HG02840 (cell line): Measurements from ENCODE around the gene NSD1.
"Not testable (repeated sequence)": the region's sequence is repeated elsewhere in the genome, so short reads cannot be mapped to it uniquely, and the experiment has no call there.

Experiments used
- ATAC-seq: cut with Tn5 transposase; IDR thresholded peaks from one replicate; pipeline ENCODE4 v1.9.1; 2021; ENCODE audit warnings: mild to moderate bottlenecking, moderate library complexity, moderate number of reproducible peaks; ENCODE audit not compliant: unreplicated experiment, low FRiP score

The NSD1 gene

DNA sequence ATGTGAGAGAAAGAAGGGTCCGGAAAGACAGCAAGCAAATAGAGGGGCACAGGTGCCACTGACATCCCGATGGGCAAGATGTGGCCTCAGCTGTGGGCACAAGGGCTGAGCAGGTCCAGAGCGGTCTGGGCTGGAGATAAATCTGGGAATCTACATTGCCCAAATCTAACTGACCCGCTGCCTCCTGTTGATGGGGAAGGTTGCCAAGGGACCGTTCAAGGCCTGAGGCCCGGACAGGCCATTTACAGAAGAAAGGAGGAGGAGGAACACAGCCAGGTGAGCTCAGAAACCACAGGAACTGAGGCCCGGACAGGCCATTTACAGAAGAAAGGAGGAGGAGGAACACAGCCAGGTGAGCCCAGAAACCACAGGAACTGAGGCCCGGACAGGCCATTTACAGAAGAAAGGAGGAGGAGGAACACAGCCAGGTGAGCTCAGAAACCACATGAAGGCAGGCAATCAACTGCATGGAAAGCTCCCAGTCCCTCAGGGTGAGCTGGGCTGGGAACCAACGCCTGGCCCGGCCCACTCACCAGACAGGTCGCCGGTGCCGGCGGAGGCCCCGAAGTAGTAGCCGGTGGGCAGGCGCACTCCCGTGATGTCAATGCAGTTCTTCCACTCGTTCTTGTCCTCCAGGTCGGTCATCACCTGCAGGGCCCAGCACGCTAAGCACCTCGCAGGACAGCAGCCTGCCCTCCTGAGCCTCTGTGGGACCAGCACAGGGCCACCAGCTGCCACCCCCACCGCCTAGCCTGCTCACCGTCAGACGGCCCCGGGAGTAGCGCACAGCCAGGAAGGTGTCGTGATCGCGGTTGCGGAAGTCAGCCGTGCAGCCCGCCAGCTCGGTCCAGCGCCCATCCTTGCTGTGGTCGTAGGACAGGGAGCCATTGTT lies 203.3 kb downstream of the NSD1 start:
- ATAC-seq = no peak

DNA sequence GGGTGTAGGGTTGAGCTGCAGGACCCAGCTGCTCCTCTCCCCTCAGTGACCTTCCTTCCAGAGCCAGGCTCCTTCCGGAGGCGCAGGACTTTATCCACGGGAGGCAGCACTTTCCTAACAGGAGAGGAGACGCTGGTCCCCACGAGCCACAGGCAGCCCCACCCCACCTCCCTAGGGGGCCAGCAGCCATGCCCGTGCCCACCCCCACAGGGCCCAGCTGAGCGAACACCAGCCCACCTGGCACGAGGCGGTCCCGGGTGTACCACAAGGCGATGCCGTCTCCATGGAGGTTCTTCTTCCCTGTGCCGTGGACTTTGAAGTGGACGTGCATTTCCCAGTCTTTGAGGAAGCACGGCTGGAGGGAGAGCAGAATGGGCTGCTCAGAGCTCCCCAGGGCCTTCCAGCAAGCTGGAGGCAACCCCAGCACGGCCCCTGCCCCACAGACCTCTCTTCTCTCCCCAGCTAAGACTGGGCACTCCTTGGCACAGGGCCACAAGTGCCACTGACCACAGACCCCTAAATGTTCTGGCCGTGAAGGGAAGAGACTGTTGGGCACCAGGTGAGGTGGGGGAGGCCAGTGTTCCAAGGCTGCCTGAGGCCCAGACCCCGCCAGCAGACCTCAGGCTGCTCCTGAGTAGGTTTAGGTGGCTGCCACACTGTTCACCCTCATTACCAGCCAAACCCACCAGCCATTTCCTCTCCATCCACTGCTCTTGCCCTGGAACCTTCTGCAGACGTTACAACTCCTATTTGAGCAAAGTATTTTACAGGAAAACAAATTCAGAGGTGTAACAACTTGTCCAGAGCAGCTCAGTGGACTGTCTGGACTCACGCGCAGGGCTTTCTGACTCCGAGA lies 204.9 kb downstream of the NSD1 start:
- ATAC-seq = no peak

DNA sequence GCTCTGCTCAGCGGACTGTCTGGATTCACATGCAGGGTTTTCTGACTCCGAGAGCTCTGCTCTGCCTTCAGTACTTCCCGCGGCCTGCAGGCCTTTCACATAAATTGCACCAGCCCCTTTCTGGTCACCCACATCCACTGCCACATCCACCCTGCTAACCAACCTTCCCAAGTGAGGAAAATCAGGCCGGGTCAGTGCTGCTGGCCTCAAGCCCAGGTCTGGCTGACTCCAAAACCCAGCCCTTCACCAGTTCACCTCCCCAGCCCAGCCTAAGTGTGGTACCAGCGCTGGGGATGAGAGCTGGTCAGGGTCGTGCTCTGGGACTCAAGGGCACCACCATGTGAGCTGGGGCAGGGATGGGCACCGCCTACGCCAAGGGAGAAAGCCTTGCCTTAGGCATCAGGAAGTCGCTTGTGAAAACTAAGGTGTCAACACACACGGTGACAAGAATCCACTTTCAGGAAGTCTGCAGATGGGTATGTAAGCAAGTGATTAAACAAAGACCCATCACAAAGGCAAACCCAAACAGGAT lies 205.6 kb downstream of the NSD1 start:
- ATAC-seq = no peak

DNA sequence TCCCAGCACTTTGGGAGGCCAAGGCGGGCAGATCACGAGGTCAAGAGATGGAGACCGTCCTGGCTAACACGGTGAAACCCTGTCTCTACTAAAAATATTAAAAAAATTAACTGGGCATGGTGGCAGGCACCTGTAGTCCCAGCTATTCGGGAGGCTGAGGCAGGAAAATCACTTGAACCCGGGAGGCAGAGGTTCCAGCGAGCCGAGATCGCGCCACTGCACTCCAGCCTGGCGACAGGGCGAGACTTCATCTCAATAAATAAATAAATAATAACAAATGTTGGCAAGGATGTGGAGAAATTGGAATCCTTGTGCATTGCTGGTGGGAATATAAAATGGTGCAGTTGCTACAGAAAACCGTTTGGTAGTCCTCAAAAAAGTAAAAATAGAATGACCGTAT lies 209.4 kb downstream of the NSD1 start:
- ATAC-seq = not testable (repeated sequence)

DNA sequence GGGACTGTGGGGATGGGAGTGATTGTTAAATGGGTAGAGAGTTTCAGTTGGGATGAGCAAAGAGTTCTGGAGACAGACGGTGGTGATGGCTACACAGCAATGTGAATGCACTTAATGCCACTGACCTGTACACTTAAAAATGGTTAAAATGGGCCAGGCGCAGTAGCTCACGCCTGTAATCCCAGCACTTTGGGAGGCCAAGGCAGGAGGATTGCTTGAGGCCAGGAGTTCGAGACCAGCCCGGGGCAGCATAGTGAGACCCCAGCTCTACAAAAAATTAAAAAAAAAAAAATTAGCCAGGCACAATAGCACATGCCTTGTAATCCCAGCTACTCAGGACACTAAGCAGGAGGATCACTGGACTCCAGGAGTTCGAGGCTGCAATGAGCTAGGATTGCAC lies 210.2 kb downstream of the NSD1 start:
- ATAC-seq = no peak

DNA sequence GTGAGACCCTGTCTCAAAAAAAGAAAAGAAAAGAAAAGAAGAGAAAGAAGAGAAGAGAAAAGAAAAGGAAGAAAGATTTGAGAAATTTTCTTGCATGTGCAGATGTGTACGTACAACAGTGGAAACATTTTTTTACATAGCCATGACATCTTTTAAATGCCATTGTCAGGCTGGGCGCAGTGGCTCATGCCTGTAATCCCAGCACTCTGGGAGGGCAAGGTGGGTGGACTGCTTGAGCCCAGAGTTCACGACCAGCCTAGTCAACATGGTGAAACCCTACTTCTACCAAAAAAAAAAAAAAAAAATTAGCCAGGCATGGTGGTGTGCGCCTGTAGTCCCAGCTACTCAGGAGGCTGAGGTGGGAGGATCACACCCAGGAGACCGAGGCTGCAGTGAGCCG lies 211.3 kb downstream of the NSD1 start:
- no peak for ATAC-seq

DNA sequence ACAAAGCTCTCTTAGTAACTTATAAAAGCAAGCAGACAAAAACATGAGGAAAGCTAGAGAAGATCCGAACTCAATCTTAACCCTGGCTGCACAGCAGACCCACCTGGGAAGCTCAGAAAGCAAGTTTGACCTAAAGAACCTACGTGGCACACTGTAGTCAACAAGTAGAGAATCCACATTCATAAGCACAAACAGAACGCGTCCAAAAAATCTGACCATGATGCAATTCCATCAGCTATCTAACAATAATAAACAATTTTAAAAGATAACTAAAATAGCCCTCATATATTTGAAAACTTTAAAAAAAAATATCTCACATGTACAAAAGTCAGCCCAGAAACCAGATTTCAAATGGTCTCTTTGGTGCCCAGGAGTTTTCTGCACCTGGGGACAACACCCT lies 213.2 kb downstream of the NSD1 start:
- ATAC-seq = no peak

DNA sequence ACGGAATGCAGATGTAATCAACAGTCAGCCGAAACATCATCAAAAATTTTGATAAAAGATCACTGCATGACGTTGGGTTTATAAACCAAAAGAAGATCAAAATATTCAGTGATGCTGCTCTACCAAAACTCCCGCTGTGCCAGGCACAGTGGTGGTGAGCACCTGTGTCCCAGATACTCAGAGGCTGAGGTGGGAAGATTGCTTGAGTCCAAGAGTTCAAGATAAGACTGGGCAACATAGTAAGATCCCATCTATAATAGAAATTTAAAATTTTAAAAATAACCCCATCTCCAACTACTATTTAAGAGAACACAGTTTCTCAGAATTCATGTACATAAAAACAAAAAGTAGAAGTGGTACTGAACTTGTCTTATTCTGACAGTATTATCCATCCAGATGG lies 214.1 kb downstream of the NSD1 start:
- no peak for ATAC-seq

DNA sequence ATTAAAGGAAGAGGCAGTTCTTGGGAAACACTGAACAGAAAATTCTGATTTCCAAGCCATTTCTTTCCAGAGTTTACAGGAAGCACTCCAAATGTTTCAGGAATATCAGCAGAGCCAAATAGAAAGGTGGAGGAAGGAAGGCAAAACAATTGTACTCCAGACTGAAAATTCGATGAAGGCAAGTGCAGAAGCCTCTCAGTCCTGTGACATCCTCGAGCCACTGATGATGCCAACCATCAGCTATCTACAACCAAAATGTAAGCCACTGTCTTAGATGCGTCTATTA lies 215.7 kb downstream of the NSD1 start:
- no peak for ATAC-seq

DNA sequence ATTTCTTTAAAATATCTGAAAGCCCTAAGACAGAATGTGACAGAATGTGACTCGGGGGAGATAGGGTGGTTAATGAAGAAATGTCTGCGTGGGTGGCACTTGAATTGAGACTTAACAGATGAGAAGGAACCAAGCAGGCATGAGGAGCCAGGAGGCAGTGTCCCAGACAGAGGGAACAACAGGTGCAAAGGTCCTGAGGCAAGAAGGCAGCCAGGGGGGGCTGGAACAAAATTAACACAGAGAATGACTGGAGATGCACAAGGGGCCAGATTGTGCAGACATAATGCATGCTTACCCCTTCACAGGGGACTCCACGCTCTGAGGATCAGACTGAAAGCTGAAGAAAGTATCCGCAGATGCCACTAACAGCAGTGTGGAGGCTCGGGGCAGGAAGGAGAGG lies 216.2 kb downstream of the NSD1 start:
- ATAC-seq = no peak
